GM18508 (cell line): Measurements from ENCODE around the gene TBXAS1.

Source experiments
- ATAC-seq: cut with Tn5 transposase; IDR thresholded peaks from one replicate; pipeline ENCODE4 v1.9.1; 2021; ENCODE audit warnings: moderate number of reproducible peaks; ENCODE audit not compliant: insufficient read depth, unreplicated experiment

TBXAS1 gene

DNA sequence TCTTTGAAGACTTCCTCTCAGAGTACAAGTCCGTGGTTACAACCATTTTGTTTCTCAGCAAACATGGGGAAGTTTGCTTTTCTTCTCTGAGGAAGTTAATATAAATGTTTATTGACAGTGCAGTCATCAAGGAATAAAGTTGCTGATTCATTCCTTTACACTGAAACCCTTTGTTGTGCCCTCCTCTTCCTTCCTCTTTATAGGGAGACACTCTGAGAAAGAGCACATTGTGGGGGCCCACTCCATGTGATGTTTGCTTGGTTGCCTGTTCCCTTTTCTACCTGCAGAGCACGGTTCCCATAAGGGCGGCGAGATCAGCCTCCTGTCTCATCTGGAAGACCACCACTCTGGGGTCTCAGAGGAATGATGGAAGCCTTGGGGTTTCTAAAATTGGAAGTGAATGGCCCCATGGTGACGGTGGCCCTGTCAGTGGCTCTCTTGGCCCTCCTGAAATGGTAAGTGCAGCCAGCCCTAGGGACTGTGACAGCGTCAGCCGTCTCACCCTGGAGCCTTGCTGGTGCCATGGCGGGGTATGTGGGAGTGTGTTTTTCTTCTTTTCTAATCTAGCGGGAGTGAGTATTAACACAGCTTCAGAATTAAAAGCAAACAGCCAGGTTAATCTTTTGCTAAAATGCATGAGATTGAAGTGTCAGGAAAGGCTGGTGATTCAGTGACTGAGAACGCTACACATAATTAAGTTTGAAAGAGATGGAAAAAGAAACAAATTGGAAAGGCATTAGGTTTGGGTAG lies at the start of gene TBXAS1:
TBXAS1 (plus strand) TSS at position 240 of the 750 bp plus-strand sequence; CDS start at position 367, 127 bp downstream.
- no peak for ATAC-seq

GRCh38 chr7:139782932-139783331 lies 46.1 kb upstream of the TBXAS1 start:
- ATAC-seq, result no peak

- no peak for ATAC-seq
These were observed 45.2 kb upstream of the TBXAS1 start for GRCh38 chr7:139783647-139784385.

GRCh38 chr7:139784648-139785047 lies 44.4 kb upstream of the TBXAS1 start:
- no peak for ATAC-seq

- no peak for ATAC-seq
These were observed 37.7 kb upstream of the TBXAS1 start for GRCh38 chr7:139791316-139791715.

DNA sequence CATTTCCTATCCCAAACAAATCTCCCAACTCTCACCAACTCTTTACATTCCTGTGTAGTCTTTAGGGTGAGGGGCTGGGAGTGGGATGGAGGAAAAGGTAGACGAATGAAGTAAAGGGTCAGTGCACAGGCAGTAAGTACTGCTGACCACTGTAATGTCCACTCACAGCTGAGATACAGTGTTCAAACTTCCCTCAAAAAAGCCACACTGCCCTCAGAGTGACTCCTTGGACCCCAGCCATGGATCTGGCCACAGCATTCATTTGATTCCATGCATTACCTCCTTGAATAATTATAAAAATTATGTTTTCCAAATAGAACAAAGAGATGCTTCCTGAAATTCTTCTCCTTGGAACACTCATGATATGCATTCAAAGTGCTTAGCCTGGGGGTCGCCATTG lies 31.5 kb upstream of the TBXAS1 start:
- ATAC-seq, result no peak

GRCh38 chr7:139798221-139798620 lies 30.8 kb upstream of the TBXAS1 start:
- ATAC-seq, result peak; percentile 72

GRCh38 chr7:139798892-139799291 lies 30.2 kb upstream of the TBXAS1 start:
- ATAC-seq, result no peak

- ATAC-seq, result no peak
These were observed 29.5 kb upstream of the TBXAS1 start for GRCh38 chr7:139799586-139799985.

DNA sequence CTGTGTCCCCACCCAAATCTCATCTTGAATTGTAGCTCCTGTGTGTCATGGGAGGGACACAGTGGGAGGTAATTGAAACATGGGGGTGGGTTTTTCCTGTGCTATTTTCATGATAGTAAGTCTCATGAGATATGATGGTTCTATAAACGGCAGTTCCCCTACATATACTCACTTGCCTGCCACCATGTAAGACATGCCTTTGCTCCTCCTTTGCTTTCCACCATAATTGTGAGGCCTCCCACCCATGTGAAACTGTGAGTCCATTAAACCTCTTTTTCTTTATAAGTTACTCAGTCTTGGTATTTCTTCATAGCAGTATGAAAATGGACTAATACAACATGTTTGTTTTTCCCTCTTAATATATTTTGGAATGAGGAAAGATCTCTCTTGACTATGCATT lies 24.5 kb upstream of the TBXAS1 start:
- no peak for ATAC-seq

DNA sequence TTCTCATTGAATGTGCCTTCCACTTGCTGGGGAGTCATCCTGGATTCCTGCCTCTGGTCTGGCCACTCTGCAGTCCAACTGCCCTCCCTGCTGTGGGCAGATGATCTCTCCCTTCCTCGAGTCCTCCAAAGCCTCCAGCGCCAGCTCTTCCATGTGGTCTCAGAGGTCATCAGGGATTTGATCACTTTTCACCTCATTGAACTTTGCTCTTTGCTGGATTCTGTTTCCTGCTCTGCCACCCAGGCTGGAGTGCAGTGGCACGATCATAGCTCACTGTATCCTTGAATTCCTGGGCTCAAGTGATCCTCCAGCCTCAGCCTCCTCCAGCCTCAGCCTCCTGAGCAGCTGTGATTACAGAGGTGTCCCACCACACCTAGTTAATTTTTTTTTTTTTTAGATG lies 22.1 kb upstream of the TBXAS1 start:
- ATAC-seq, result no peak

GRCh38 chr7:139808427-139808826 lies 20.6 kb upstream of the TBXAS1 start:
- no peak for ATAC-seq

GRCh38 chr7:139808846-139809442 lies 20.1 kb upstream of the TBXAS1 start:
- no peak for ATAC-seq

- ATAC-seq, result no peak
These were observed 18.0 kb upstream of the TBXAS1 start for GRCh38 chr7:139811066-139811465.

DNA sequence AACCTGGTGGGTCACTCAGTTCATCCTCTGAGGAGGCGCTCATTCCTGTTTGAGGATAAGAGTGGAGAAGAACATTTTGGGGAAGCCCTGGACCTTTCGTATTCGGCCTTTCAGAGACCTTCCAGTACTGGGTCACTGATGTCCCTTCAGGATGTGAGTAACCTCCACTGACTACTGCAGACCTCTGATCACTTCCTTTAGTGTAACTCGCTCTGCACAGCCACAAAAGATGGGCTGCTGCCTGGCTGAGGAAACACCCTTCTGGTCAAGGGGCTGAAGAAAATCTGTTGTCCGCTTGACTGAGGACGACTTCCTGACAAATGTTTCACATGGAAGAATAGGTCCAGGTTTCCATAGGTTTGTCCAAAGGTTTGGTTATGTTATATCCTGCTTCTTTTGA lies 15.9 kb upstream of the TBXAS1 start:
- no peak for ATAC-seq

DNA sequence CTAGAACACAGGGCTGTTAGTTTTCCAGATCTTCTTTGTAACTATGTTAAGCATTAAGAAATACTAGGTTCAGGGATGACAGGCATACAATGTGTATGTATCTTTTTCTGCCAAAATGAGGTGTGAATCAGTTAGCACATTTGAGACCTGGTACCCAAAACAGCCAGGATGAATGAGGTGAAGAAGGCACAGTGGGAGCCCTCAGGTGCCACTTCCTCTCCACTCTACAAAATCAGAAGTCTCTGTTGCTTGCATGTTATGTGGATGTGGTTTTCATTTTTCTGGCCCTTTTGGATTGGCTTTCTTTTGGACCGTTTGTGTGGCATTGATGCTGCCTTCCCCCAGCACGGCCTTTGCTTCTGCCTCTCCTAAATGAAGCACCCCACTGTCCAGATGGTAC lies 15.4 kb upstream of the TBXAS1 start:
- ATAC-seq, result no peak

GRCh38 chr7:139817249-139817648 lies 11.8 kb upstream of the TBXAS1 start:
- ATAC-seq, result no peak

GRCh38 chr7:139820089-139820488 lies 9.0 kb upstream of the TBXAS1 start:
- no peak for ATAC-seq

GRCh38 chr7:139821349-139822105 lies 7.5 kb upstream of the TBXAS1 start:
- no peak for ATAC-seq

GRCh38 chr7:139822855-139823254 lies 6.2 kb upstream of the TBXAS1 start:
- ATAC-seq, result no peak
